Neural cell (in vitro differentiated cells): Measurements from ENCODE around the gene PSD2. TPM values are rescaled to one million over a fixed set of nuclear protein-coding genes. Genes with fewer than 3 reads are reported as not detected.

Experiments
- H2AFZ ChIP-seq: fragments of 200-600, 300-800 bp; sonication (generic), shearing (Covaris generic); 2 replicates; pipeline ENCODE4 v1.6.0; 2014; ENCODE audit warnings: low read depth, mild to moderate bottlenecking, antibody characterized with exemption, low read length, moderate library complexity
- H3F3A ChIP-seq: fragments of 200-600 bp; shearing (Covaris generic); 2 replicates; pipeline ENCODE4 v1.6.1; 2016; ENCODE audit warnings: mild to moderate bottlenecking, moderate library complexity, mixed read lengths, antibody characterized with exemption, low read length; ENCODE audit not compliant: insufficient read depth, poor library complexity, severe bottlenecking
- H3K27ac ChIP-seq: fragments of 200-600, 300-800 bp; sonication (generic), shearing (Covaris generic); 2 replicates; pipeline ENCODE4 v1.5.1; 2014; ENCODE audit warnings: mild to moderate bottlenecking, low read length, moderate library complexity
- H3K27me3 ChIP-seq: fragments of 300-800, 200-600 bp; sonication (generic), shearing (Covaris generic); 2 replicates; pipeline ENCODE4 v1.6.0; 2014; ENCODE audit warnings: mild to moderate bottlenecking, low read depth, low read length, moderate library complexity; ENCODE audit not compliant: insufficient read depth
- H3K36me3 ChIP-seq: fragments of 300-800, 200-600 bp; sonication (generic), shearing (Covaris generic); 2 replicates; pipeline ENCODE4 v1.5.1; 2014; ENCODE audit warnings: mild to moderate bottlenecking, antibody characterized with exemption, low read length, moderate library complexity; ENCODE audit not compliant: insufficient read depth
- H3K4me2 ChIP-seq: fragments of 300-800, 200-600 bp; sonication (generic), shearing (Covaris generic); 2 replicates; pipeline ENCODE4 v1.6.0; 2014; ENCODE audit warnings: mild to moderate bottlenecking, low read length
- H3K4me3 ChIP-seq: fragments of 300-800, 200-600 bp; sonication (generic), shearing (Covaris generic); 2 replicates; pipeline ENCODE4 v1.5.1; 2014; ENCODE audit warnings: mild to moderate bottlenecking, low read length, moderate library complexity
- H3K79me2 ChIP-seq: fragments of 200-600 bp; shearing (Covaris generic); replicated peaks from 2 replicates; pipeline ENCODE4 v1.6.0; 2014; ENCODE audit warnings: mild to moderate bottlenecking, low read length, moderate library complexity; ENCODE audit not compliant: insufficient read depth
- H3K9ac ChIP-seq: fragments of 300-800, 200-600 bp; sonication (generic), shearing (Covaris generic); 2 replicates; pipeline ENCODE4 v1.6.1; 2016; ENCODE audit warnings: mild to moderate bottlenecking, low read length, mixed read lengths
- H3K9me2 ChIP-seq: fragments of 200-600 bp; shearing (Covaris generic); 2 replicates; pipeline ENCODE4 v1.6.1; 2016; ENCODE audit warnings: mild to moderate bottlenecking, low read length, mixed read lengths; ENCODE audit not compliant: insufficient read depth
- H3K9me3 ChIP-seq: fragments of 200-600, 300-800 bp; sonication (generic), shearing (Covaris generic); 2 replicates; pipeline ENCODE4 v1.6.1; 2016; ENCODE audit warnings: mild to moderate bottlenecking, mixed run types, low read length, moderate library complexity, mixed read lengths
- H4K20me1 ChIP-seq: fragments of 200-600 bp; shearing (Covaris generic); 2 replicates; pipeline ENCODE4 v1.6.1; 2016; ENCODE audit warnings: mild to moderate bottlenecking, mixed run types; ENCODE audit not compliant: insufficient read depth
- EP300 ChIP-seq: fragments of 450-650 bp; conservative IDR thresholded peaks from 2 replicates; pipeline ENCODE4 v1.6.1; 2014; ENCODE audit warnings: antibody characterized with exemption, mild to moderate bottlenecking, moderate library complexity; ENCODE audit not compliant: poor library complexity, severe bottlenecking
- EZH2 ChIP-seq: fragments of 200-600, 300-800 bp; shearing (Covaris generic), sonication (generic); IDR thresholded peaks from 2 replicates; pipeline ENCODE4 v1.6.1; 2014; ENCODE audit warnings: antibody characterized with exemption, low read length, borderline replicate concordance, mild to moderate bottlenecking; ENCODE audit not compliant: insufficient read depth, poor library complexity, severe bottlenecking
- MXI1 ChIP-seq: fragments of 450-650 bp; conservative IDR thresholded peaks from 2 replicates; pipeline ENCODE4 v1.6.1; 2014; ENCODE audit warnings: antibody characterized with exemption, mild to moderate bottlenecking; ENCODE audit not compliant: poor library complexity, severe bottlenecking
- POLR2AphosphoS5 ChIP-seq: IDR thresholded peaks from 2 replicates; pipeline ENCODE4 v1.6.1; 2012
- RAD21 ChIP-seq: fragments of 450-650 bp; conservative IDR thresholded peaks from 2 replicates; pipeline ENCODE4 v1.6.1; 2014; ENCODE audit warnings: antibody characterized with exemption, mild to moderate bottlenecking, moderate library complexity
- REST ChIP-seq: IDR thresholded peaks from 2 replicates; pipeline ENCODE4 v1.6.1; 2012; ENCODE audit warnings: borderline replicate concordance
- SMC3 ChIP-seq: fragments of 450-650 bp; conservative IDR thresholded peaks from 2 replicates; pipeline ENCODE4 v1.6.1; 2014; ENCODE audit warnings: antibody characterized with exemption, mild to moderate bottlenecking, moderate library complexity; ENCODE audit not compliant: poor library complexity
- TAF1 ChIP-seq: IDR thresholded peaks from 2 replicates; pipeline ENCODE4 v1.6.1; 2012; ENCODE audit warnings: low read depth
- polyA plus RNA-seq: library from polyadenylated mRNA; depleted of rRNA; stranded (reverse); fragments of >200 nt; gene quantifications from 2 replicates; pipeline ENCODE4 v1.2.3, GENCODE V29; 2014
- TF ChIP-seq, protein P1 (sequence below): fragments of 450-650 bp; IDR thresholded peaks from 2 replicates; pipeline ENCODE4 v1.5.1; 2014; ENCODE audit warnings: antibody characterized with exemption, mild to moderate bottlenecking, moderate library complexity; ENCODE audit not compliant: poor library complexity, severe bottlenecking

The PSD2 gene
- polyA plus RNA-seq, 1 donor from 2014 or later: 33.4 TPM

DNA sequence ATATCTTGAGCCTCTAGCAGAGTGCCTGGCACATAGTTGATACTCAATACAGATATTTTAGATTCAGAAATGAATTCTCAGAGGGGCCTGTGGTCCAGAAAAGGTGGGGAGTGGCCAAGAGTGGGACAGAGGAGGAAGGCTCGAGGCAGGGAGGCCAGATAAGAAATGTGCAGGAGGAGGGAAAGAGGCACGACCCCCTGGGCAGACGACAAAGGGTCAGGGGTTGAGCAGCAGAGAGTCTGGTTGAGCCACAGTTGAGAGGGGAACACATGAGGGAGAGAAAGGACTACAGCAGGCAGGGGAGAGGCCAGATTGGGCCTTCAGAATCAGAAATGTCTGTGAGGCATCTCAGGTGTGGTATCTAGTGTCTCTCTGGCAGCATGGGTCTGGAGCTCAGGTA is 89.1 kb downstream of the PSD2 start:
- Histone ChIP-seq H3K9ac (no peak overlapping the region), H3K27ac (no peak overlapping the region), H3K27me3 (no peaks in the 10 kb centered on the region), H3K36me3 (no peaks in the 10 kb centered on the region), H3K9me3 (no peaks in the 10 kb centered on the region), H3K9me2 (no peaks in the 10 kb centered on the region), H2AFZ (no peak overlapping the region), H3K4me3 (no peak overlapping the region), H3K79me2 (no peaks in the 10 kb centered on the region), H3F3A (no peaks in the 10 kb centered on the region), H3K4me2 (no peak overlapping the region), H4K20me1 (no peaks in the 10 kb centered on the region)
- no peak for TF ChIP-seq SMC3
- TF ChIP-seq RAD21: no peak
- no peak for TF ChIP-seq EZH2
- TF ChIP-seq EP300: no peak
- TF ChIP-seq, protein P1, sequence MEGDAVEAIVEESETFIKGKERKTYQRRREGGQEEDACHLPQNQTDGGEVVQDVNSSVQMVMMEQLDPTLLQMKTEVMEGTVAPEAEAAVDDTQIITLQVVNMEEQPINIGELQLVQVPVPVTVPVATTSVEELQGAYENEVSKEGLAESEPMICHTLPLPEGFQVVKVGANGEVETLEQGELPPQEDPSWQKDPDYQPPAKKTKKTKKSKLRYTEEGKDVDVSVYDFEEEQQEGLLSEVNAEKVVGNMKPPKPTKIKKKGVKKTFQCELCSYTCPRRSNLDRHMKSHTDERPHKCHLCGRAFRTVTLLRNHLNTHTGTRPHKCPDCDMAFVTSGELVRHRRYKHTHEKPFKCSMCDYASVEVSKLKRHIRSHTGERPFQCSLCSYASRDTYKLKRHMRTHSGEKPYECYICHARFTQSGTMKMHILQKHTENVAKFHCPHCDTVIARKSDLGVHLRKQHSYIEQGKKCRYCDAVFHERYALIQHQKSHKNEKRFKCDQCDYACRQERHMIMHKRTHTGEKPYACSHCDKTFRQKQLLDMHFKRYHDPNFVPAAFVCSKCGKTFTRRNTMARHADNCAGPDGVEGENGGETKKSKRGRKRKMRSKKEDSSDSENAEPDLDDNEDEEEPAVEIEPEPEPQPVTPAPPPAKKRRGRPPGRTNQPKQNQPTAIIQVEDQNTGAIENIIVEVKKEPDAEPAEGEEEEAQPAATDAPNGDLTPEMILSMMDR: no peak
- TF ChIP-seq MXI1: no peak
- TF ChIP-seq TAF1: no peak
- no peak for TF ChIP-seq POLR2AphosphoS5
- TF ChIP-seq REST: no peak

DNA sequence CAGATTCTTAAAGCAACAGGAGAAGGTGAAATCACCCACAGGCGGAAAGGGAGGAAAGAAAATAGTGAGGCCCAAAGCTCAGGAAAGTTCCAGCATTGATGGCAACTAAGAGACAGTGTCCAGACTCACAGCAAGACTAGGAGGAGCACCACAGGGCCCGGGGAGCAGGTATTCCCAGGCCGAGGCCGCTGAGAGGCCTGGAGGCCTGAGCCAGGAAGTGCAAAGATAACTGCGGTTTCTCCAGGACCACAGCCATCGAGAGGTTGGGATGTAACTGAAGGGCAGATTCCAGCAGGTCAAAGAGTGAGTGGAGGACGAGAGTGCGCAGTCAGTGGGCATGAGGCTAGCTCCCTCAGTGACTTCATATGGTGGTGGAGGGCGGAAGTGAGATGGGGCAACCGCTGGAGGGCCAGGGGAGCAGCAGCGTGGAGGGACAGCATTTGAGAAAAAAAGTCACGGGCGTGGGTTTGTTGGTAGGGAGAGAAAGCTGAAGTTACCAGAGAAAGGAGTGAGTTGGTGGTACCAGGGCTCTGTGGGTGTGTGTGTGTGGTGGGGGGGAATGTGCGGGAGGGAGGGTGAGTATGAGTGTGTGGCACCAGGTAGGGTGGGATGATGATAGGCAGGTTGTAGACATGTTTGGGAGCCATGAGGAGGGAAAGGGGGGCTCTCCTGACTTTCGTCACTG is 89.7 kb downstream of the PSD2 start:
- no peaks in the 10 kb centered on the region for H3K36me3 ChIP-seq
- no peak overlapping the region for H3K4me2 ChIP-seq
- no peaks in the 10 kb centered on the region for H4K20me1 ChIP-seq
- no peak overlapping the region for H3K9ac ChIP-seq
- no peaks in the 10 kb centered on the region for H3K79me2 ChIP-seq
- H2AFZ ChIP-seq: no peak overlapping the region
- no peaks in the 10 kb centered on the region for H3K27me3 ChIP-seq
- no peaks in the 10 kb centered on the region for H3K9me2 ChIP-seq
- H3K4me3 ChIP-seq: no peak overlapping the region
- no peaks in the 10 kb centered on the region for H3K9me3 ChIP-seq
- H3K27ac ChIP-seq: no peak overlapping the region
- H3F3A ChIP-seq: no peaks in the 10 kb centered on the region
- TF ChIP-seq SMC3: no peak
- no peak for TF ChIP-seq TAF1
- TF ChIP-seq RAD21: no peak
- TF ChIP-seq MXI1: no peak
- TF ChIP-seq POLR2AphosphoS5: no peak
- TF ChIP-seq EZH2: no peak
- no peak for TF ChIP-seq REST
- TF ChIP-seq, protein P1: no peak
- no peak for TF ChIP-seq EP300
